Measurements from ENCODE around the gene FIG4. TPM values are rescaled to one million over a fixed set of nuclear protein-coding genes. Genes with fewer than 3 reads are reported as not detected.
"Not testable (repeated sequence)": the region's sequence is repeated elsewhere in the genome, so short reads cannot be mapped to it uniquely, and the experiment has no call there.

Gene FIG4
- total RNA-seq, 1 experiment from 2014 or later, result 21.3 TPM

DNA sequence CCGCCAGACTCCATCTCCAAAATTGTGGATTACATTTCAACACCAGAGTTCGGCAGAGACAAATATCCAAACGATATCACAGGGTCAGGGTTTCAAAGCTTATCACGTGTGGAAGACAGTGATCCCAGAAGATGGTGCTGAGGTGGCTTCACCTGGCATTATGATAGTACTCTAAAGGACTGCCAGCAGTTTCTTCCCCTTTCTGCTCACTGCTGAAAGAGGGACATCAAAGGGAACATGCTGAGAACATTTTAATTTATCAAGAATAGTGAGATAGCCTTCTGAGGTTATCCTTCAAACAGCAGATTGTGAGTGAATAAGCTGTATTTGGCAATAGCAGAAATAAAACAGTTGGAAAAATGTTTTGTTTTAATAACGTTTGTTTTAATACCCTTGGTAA lies 79.7 kb downstream of the FIG4 start (continued):
- TF ChIP-seq GTF2I (CRISPR knock-in tag; conservative IDR thresholded peaks at IDR 0.05) (no peak), RELA (CRISPR knock-in tag; IDR thresholded peaks at IDR 0.05; ENCODE audit: borderline replicate concordance) (no peak), SOX15 (CRISPR knock-in tag; IDR thresholded peaks at IDR 0.05) (no peak), NR3C1 (CRISPR knock-in tag; conservative IDR thresholded peaks at IDR 0.05; ENCODE audit: low read depth) (no peak), FOXP1 (CRISPR knock-in tag; IDR thresholded peaks at IDR 0.05; ENCODE audit: borderline replicate concordance) (no peak), NFYB (CRISPR knock-in tag; conservative IDR thresholded peaks at IDR 0.05; ENCODE audit: low read depth) (no peak), SP1 (CRISPR knock-in tag; conservative IDR thresholded peaks at IDR 0.05) (no peak), GRHL2 (CRISPR knock-in tag; IDR thresholded peaks at IDR 0.05; ENCODE audit: insufficient replicate concordance, severe bottlenecking) (no peak)
- TF ChIP-seq, protein P1, sequence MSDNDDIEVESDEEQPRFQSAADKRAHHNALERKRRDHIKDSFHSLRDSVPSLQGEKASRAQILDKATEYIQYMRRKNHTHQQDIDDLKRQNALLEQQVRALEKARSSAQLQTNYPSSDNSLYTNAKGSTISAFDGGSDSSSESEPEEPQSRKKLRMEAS (CRISPR knock-in tag; IDR thresholded peaks at IDR 0.05), result no peak
- TF ChIP-seq, protein P2, sequence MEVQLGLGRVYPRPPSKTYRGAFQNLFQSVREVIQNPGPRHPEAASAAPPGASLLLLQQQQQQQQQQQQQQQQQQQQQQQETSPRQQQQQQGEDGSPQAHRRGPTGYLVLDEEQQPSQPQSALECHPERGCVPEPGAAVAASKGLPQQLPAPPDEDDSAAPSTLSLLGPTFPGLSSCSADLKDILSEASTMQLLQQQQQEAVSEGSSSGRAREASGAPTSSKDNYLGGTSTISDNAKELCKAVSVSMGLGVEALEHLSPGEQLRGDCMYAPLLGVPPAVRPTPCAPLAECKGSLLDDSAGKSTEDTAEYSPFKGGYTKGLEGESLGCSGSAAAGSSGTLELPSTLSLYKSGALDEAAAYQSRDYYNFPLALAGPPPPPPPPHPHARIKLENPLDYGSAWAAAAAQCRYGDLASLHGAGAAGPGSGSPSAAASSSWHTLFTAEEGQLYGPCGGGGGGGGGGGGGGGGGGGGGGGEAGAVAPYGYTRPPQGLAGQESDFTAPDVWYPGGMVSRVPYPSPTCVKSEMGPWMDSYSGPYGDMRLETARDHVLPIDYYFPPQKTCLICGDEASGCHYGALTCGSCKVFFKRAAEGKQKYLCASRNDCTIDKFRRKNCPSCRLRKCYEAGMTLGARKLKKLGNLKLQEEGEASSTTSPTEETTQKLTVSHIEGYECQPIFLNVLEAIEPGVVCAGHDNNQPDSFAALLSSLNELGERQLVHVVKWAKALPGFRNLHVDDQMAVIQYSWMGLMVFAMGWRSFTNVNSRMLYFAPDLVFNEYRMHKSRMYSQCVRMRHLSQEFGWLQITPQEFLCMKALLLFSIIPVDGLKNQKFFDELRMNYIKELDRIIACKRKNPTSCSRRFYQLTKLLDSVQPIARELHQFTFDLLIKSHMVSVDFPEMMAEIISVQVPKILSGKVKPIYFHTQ (CRISPR knock-in tag; IDR thresholded peaks at IDR 0.05), result no peak
- TF ChIP-seq, protein P3, sequence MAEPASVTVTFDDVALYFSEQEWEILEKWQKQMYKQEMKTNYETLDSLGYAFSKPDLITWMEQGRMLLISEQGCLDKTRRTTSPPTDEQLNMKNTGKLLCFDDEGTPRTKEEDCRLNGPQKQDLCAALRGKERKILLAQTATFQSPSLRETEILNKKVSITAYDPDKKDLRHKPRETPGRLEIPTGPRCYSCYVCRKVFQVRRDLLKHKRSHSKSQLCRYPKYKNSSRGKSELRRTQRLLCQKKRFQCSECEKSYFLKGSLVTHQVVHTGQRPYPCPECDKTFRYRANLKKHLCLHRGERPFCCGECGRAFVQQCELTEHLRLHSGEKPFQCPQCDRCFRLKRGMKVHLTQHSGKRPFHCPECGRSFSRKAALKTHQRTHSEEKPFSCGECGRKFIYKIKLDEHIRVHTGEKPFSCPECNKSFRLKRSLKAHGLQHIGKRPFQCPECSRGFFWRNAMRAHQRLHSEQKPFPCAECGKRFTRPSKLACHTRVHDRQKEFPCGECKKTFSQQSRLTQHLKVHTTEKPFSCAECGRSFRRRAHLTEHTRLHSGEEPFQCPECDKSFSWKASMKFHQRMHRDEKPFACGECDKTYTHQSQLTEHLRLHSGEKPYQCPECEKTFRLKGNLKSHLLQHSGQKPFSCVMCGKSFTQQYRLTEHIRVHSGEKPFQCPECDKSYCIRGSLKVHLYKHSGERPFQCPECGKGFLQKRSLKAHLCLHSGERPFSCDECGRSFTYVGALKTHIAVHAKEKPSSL (CRISPR knock-in tag; conservative IDR thresholded peaks at IDR 0.05), result no peak

DNA sequence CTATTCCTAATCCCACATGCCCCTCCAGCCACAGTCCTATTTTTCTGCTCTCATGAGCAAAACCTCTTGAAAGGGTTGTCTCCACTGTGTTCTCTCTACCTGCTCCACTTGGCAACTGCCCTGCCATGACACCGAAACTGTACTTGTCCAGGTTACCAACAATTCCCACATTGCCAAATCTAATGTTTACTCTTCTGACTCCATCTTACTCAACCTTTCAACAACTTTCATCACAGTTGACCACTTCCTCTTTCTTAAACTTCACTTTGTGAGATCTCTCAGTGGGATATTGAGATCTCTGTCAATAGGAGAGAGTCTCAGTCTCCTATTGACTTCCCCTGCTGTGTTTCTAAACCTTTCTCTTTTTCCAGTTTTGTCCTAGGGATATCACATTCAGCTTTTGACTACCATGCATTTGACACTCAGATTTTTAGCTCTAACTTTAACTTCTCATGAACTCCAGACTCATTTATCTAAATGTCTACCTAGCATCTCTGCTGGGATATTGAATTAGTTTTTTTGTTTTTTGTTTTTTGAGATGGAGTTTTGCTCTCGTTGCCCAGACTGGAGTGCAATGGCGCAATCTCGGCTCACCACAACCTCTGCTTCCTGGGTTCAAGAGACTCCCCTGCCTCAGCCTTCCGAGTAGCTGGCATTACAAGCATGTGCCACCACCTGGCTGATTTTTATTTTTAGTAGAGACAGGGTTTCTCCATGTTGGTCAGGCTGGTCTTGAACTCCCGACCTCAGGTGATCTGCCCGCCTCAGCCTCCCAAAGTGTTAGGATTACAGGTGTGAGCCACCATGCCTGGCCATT lies 81.1 kb downstream of the FIG4 start:
- POLR2A ChIA-PET; DNase-seq (ENCODE audit: low spot score); H3K27me3 Mint-ChIP-seq (ENCODE audit: low read depth); H3K4me1 Mint-ChIP-seq; H3K9me3 Mint-ChIP-seq; H3K27ac Mint-ChIP-seq; H3K4me3 Mint-ChIP-seq; ATAC-seq: not testable (repeated sequence)
- CTCF ChIA-PET, result interaction anchor here (0.6 kb wide), 1 partner anchor 92 kb away, joined by 8 read pairs; no protein-coding TSS in a partner anchor
- H3K36me3 Mint-ChIP-seq, result peaks cover 16% of the 10 kb centered on the region

DNA sequence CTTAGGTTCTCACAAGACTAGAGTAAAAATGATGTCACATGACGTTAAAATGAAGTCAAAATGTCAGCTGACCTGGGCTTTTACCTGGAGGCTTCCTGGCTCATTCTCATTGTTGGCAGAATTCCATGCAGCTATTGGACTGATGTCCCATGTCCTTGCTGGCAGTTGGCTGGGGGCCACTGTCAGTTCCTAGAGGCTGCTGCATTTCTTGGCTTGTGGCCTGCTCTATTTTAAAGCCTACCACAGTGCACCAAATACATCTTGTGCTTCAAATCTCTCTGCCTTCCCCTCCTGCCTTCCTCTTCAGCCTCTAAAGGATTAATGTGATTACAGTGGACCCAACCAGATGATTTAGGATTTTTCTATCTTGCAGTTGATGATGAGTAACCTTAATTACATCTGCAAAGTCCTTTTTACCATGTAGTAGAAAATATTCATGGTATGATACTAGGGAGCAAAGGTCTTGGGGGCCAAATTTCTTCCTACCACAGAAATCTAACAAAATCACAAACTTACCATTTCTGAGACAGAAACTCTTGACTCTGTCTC lies 81.9 kb downstream of the FIG4 start:
- peaks cover 6% of the 10 kb centered on the region for H3K9me3 Mint-ChIP-seq
- CTCF ChIA-PET, result no interaction called here
- ATAC-seq (no peak), DNase-seq (ENCODE audit: low spot score) (no peak)
- no peak overlapping the region for H3K4me3 Mint-ChIP-seq
- H3K36me3 Mint-ChIP-seq, result peaks cover 14% of the 10 kb centered on the region
- POLR2A ChIA-PET, result no interaction called here
- TF ChIP-seq, protein P4, sequence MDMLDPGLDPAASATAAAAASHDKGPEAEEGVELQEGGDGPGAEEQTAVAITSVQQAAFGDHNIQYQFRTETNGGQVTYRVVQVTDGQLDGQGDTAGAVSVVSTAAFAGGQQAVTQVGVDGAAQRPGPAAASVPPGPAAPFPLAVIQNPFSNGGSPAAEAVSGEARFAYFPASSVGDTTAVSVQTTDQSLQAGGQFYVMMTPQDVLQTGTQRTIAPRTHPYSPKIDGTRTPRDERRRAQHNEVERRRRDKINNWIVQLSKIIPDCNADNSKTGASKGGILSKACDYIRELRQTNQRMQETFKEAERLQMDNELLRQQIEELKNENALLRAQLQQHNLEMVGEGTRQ (CRISPR knock-in tag; IDR thresholded peaks at IDR 0.05), result 0 out of 2 replicates have a peak, but pooled peaks have one; percentile 12
- no peak for TF ChIP-seq NR2C2 (CRISPR knock-in tag; IDR thresholded peaks at IDR 0.05)
- H3K27me3 Mint-ChIP-seq (ENCODE audit: low read depth), result no peaks in the 10 kb centered on the region
- no peak overlapping the region for H3K27ac Mint-ChIP-seq
- H3K4me1 Mint-ChIP-seq, result 0 out of 2 replicates have a peak, but pooled peaks cover 8% of the 10 kb centered on the region

All from WTC11 (cell line).